Neural progenitor cell (in vitro differentiated cells): Measurements from ENCODE around the gene KRT13. TPM values are rescaled to one million over a fixed set of nuclear protein-coding genes. Genes with fewer than 3 reads are reported as not detected.

Source experiments
- DNase-seq: peaks from one replicate; pipeline ENCODE4 v3.0.0-alpha.2; 2016; ENCODE audit warnings: low spot score
- H2AFZ ChIP-seq: fragments of 200-600 bp; sonication (generic); replicated peaks from 2 replicates; pipeline ENCODE4 v1.6.1; 2016; ENCODE audit warnings: antibody characterized with exemption
- H3F3A ChIP-seq: fragments of 200-600 bp; sonication (generic); 2 replicates; pipeline ENCODE4 v1.6.1; 2016; ENCODE audit warnings: antibody characterized with exemption, low read depth
- H3K27ac ChIP-seq: fragments of 200-600 bp; sonication (generic); 2 replicates; pipeline ENCODE4 v1.5.1; 2016; ENCODE audit warnings: mild to moderate bottlenecking
- H3K27me3 ChIP-seq: fragments of 200-600 bp; sonication (generic); 2 replicates; pipeline ENCODE4 v1.6.1; 2016; ENCODE audit warnings: mild to moderate bottlenecking, moderate library complexity
- H3K36me3 ChIP-seq: fragments of 200-600 bp; sonication (generic); 2 replicates; pipeline ENCODE4 v1.5.1; 2016
- H3K4me1 ChIP-seq: fragments of 200-600 bp; sonication (generic); 2 replicates; pipeline ENCODE4 v1.6.1; 2016; ENCODE audit warnings: mixed run types
- H3K4me2 ChIP-seq: fragments of 200-600 bp; sonication (generic); 2 replicates; pipeline ENCODE4 v1.6.1; 2016
- H3K4me3 ChIP-seq: fragments of 200-600 bp; sonication (generic); 2 replicates; pipeline ENCODE4 v1.5.1; 2016
- H3K79me2 ChIP-seq: fragments of 200-600 bp; sonication (generic); 2 replicates; pipeline ENCODE4 v1.6.1; 2016; ENCODE audit warnings: low read depth
- H3K9ac ChIP-seq: fragments of 200-600 bp; sonication (generic); 2 replicates; pipeline ENCODE4 v1.6.1; 2016
- H3K9me3 ChIP-seq: fragments of 200-600 bp; sonication (generic); 2 replicates; pipeline ENCODE4 v1.5.1; 2016; ENCODE audit warnings: low read depth
- H4K20me1 ChIP-seq: fragments of 200-600 bp; sonication (generic); 2 replicates; pipeline ENCODE4 v1.6.1; 2016; ENCODE audit warnings: low read depth
- H3K27ac Mint-ChIP-seq: 3 replicates; pipeline ENCODE4 v1.8.0; 2021; ENCODE audit warnings: mixed read lengths
- H3K27me3 Mint-ChIP-seq: 2 replicates; pipeline ENCODE4 v1.8.0; 2022; ENCODE audit warnings: low read depth, mild to moderate bottlenecking, inconsistent platforms, moderate library complexity, mixed read lengths; ENCODE audit not compliant: insufficient read depth
- H3K36me3 Mint-ChIP-seq: 3 replicates; pipeline ENCODE4 v1.8.0; 2021; ENCODE audit warnings: mixed read lengths
- H3K4me1 Mint-ChIP-seq: 3 replicates; pipeline ENCODE4 v1.8.0; 2021; ENCODE audit warnings: mixed read lengths
- H3K4me3 Mint-ChIP-seq: 3 replicates; pipeline ENCODE4 v1.8.0; 2021; ENCODE audit warnings: mild to moderate bottlenecking, moderate library complexity, mixed read lengths
- H3K9me3 Mint-ChIP-seq: 3 replicates; pipeline ENCODE4 v1.8.0; 2020; ENCODE audit warnings: mixed read lengths
- CTCF ChIP-seq: fragments of 200-600 bp; sonication (generic); IDR thresholded peaks from 2 replicates; pipeline ENCODE4 v1.5.1; 2017; ENCODE audit warnings: antibody characterized with exemption, mild to moderate bottlenecking
- EZH2 ChIP-seq: fragments of 200-600 bp; sonication (generic); IDR thresholded peaks from 2 replicates; pipeline ENCODE4 v1.6.1; 2017; ENCODE audit warnings: antibody characterized with exemption, mild to moderate bottlenecking, moderate library complexity
- EZH2phosphoT487 ChIP-seq: fragments of 200-600 bp; sonication (generic); IDR thresholded peaks from 2 replicates; pipeline ENCODE4 v1.6.1; 2017; ENCODE audit warnings: antibody characterized with exemption
- microRNA-seq: library from miRNA; unstranded; fragments of <30 nt; microRNA quantifications from one replicate; pipeline ENCODE4, GENCODE V29; 2016
- small RNA-seq: library from RNA; depleted of rRNA; stranded (forward); fragments of <200 nt; gene quantifications from one replicate; pipeline ENCODE3, GENCODE V24; 2015
- total RNA-seq: library from RNA; depleted of rRNA; stranded (reverse); fragments of >200 nt; gene quantifications from 2 replicates; pipeline ENCODE4 v1.2.3, GENCODE V29; 2015; ENCODE audit warnings: low replicate concordance

Gene KRT13
- total RNA-seq, 1 donor from 2014 or later, result not detected

GRCh38 chr17:41451154-41451728 is 54.2 kb downstream of the KRT13 start:
- no peaks in the 10 kb centered on the region for H3K27me3 ChIP-seq
- H3F3A ChIP-seq, result no peaks in the 10 kb centered on the region
- Mint-ChIP-seq H3K27me3 (peaks cover 6% of the 10 kb centered on the region), H3K4me1 (no peaks in the 10 kb centered on the region), H3K36me3 (no peaks in the 10 kb centered on the region), H3K9me3 (peaks cover 9% of the 10 kb centered on the region), H3K4me3 (no peak overlapping the region), H3K27ac (no peak overlapping the region)
- no peaks in the 10 kb centered on the region for H3K36me3 ChIP-seq
- TF ChIP-seq EZH2, result no peak
- no peak for TF ChIP-seq EZH2phosphoT487
- TF ChIP-seq CTCF, result no peak
- H3K9me3 ChIP-seq, result no peaks in the 10 kb centered on the region
- H3K79me2 ChIP-seq, result no peaks in the 10 kb centered on the region
- DNase-seq, result no peak
- H3K27ac ChIP-seq, result no peak overlapping the region
- H3K4me1 ChIP-seq, result no peaks in the 10 kb centered on the region
- no peak overlapping the region for H3K4me2 ChIP-seq
- no peaks in the 10 kb centered on the region for H4K20me1 ChIP-seq
- no peak overlapping the region for H3K9ac ChIP-seq
- no peak overlapping the region for H2AFZ ChIP-seq
- no peak overlapping the region for H3K4me3 ChIP-seq

Small RNA genes lying within 50 kb of the gene (microRNA-seq; reads per million reads assigned to microRNA genes)
- not detected for gene MIR6510

Small RNA genes lying within 50 kb of the gene (small RNA-seq; reads per million reads assigned to genes)
- 0.32 reads per million, percentile 30 among the genes with 10 or more reads in this experiment for gene RNU2-32P

Other genes with a start within 250 kb of the KRT13 start
- gene KRTAP9-6, start 240.2 kb downstream of the KRT13 start, total RNA-seq, result not detected in 2 replicates
- gene KRTAP9-7, start 229.9 kb downstream of the KRT13 start, total RNA-seq, result not detected in 2 replicates
- not detected in 2 replicates for gene KRTAP29-1, start 202.8 kb downstream of the KRT13 start, total RNA-seq
- gene KRTAP16-1, start 196.3 kb downstream of the KRT13 start, total RNA-seq, result not detected in 2 replicates
- not detected in 2 replicates for gene KRTAP17-1, start 189.9 kb downstream of the KRT13 start, total RNA-seq
- not detected in 2 replicates for gene KRT33A, start 154.8 kb downstream of the KRT13 start, total RNA-seq
- gene KRT33B, start 135.8 kb downstream of the KRT13 start, total RNA-seq, result not detected in 2 replicates
- gene KRT34, start 123.3 kb downstream of the KRT13 start, total RNA-seq, result not detected in 2 replicates
- gene KRT31, start 108.0 kb downstream of the KRT13 start, total RNA-seq, result not detected in 2 replicates
- not detected in 2 replicates for gene KRT37, start 81.0 kb downstream of the KRT13 start, total RNA-seq
- gene KRT38, start 64.6 kb downstream of the KRT13 start, total RNA-seq, result not detected in 2 replicates
- not detected in 2 replicates for gene KRT32, start 38.2 kb downstream of the KRT13 start, total RNA-seq
- not detected in 2 replicates for gene KRT35, start 24.5 kb downstream of the KRT13 start, total RNA-seq
- not detected in 2 replicates for gene KRT36, start 15.7 kb downstream of the KRT13 start, total RNA-seq
- gene KRT15, start 13.3 kb upstream of the KRT13 start, total RNA-seq, result 0.15 TPM in 1 of 2 replicates, not detected in the other
- gene KRT19, start 22.7 kb upstream of the KRT13 start, total RNA-seq, result 114 and 184 TPM in 2 replicates
- gene KRT9, start 66.4 kb upstream of the KRT13 start, total RNA-seq, result not detected in 2 replicates
- gene KRT14, start 81.3 kb upstream of the KRT13 start, total RNA-seq, result not detected in 2 replicates
- not detected in 2 replicates for gene KRT16, start 107.2 kb upstream of the KRT13 start, total RNA-seq
- gene KRT17, start 119.0 kb upstream of the KRT13 start, total RNA-seq, result not detected in 2 replicates
- 60.7 and 91.4 TPM in 2 replicates for gene EIF1, start 183.3 kb upstream of the KRT13 start, total RNA-seq
- not detected in 2 replicates for gene GAST, start 206.7 kb upstream of the KRT13 start, total RNA-seq
- gene HAP1, start 229.0 kb upstream of the KRT13 start, total RNA-seq, result 0.45 and 1.7 TPM in 2 replicates